Ovary (tissue), 9 donors: ENCODE measurements around the gene FBXW5. TPM values are rescaled to one million over a fixed set of nuclear protein-coding genes. Genes with fewer than 3 reads are reported as not detected.

Source experiments
- DNase-seq, 5 donors: peaks; one replicate each; pipeline ENCODE4 v3.0.0-alpha.2; 2019 to 2020
- H3K27ac ChIP-seq, 2 donors: fragments of 200-600 bp; one replicate each; pipeline versions ENCODE4 v1.5.1 to v1.8.0; 2019 to 2022
- H3K27me3 ChIP-seq: fragments of 200-600 bp; one replicate; pipeline ENCODE4 v1.8.0; 2022
- H3K36me3 ChIP-seq: fragments of 200-600 bp; sonication (generic); one replicate; pipeline ENCODE4 v1.5.1; 2019
- H3K4me1 ChIP-seq: one replicate; pipeline ENCODE4 v1.8.1; 2013; ENCODE audit warnings: mild to moderate bottlenecking, moderate library complexity; ENCODE audit not compliant: insufficient read depth
- H3K4me3 ChIP-seq: fragments of 200-600 bp; sonication (generic); one replicate; pipeline ENCODE4 v1.5.1; 2017
- H3K9me3 ChIP-seq, 2 donors: fragments of 200-600 bp in 1 of 2; sonication (generic) in 1 of 2; one replicate each; pipeline versions ENCODE4 v1.5.1 to v1.8.1; 2013 to 2019; ENCODE audit warnings: mild to moderate bottlenecking in 1 of 2, moderate library complexity in 1 of 2
- EP300 ChIP-seq: sonication (generic); formaldehyde crosslinking; IDR thresholded peaks from one replicate; pipeline ENCODE4 v1.6.1; 2017; ENCODE audit warnings: antibody characterized with exemption
- POLR2A ChIP-seq: fragments of 450-650 bp; IDR thresholded peaks from one replicate; pipeline ENCODE4 v1.6.1; 2017; ENCODE audit warnings: antibody characterized with exemption, mild to moderate bottlenecking, moderate library complexity
- WGBS, 3 donors: extraction: QIAGEN DNeasy Blood & Tissue Kit in 1 of 3; methylation state at CpG; one replicate each; pipeline versions ENCODE4 v1.1.5 to v1.1.7; 2013 to 2017; 5-methylcytosine and 5-hydroxymethylcytosine counted together
- intact Hi-C, 4 donors: fragments of 100-400 bp; cut with DNase I; formaldehyde crosslinking; loops; one replicate each; pipeline versions ENCODE4 v1.11.0 to v1.15.1; 2022 to 2023
- polyA plus RNA-seq, 2 donors: library from polyadenylated mRNA; stranded (reverse); fragments of 200-250 nt in 1 of 2; fragments of 350-450 nt in 1 of 2; fragmentation: Illumina TruSeq in 1 of 2; extraction: RNeasy Lipid Tissue Mini Kit (QIAGEN cat#74804) in 1 of 2; gene quantifications; one replicate each; pipeline ENCODE4 v1.2.3, GENCODE V29; 2013 to 2014
- total RNA-seq, 7 donors: library from RNA; depleted of rRNA in 2 of 7; stranded (reverse); fragments of >200 nt in 2 of 7; fragmentation: NEBNext Ultra II Directional in 3 of 7; extraction: Animal tissue kit (Norgen Biotek cat#: 25700) in 3 of 7; gene quantifications; one replicate each; pipeline versions ENCODE4 v1.1.0 to v1.2.4, GENCODE V29; 2016 to 2023
- TF ChIP-seq, protein P1 (sequence below), 3 donors: fragments of 450-650 bp in 2 of 3; fragments of 200-600 bp in 1 of 3; IDR thresholded peaks; one replicate each; pipeline versions ENCODE4 v1.5.1 to v1.8.0; 2016 to 2022; ENCODE audit warnings: antibody characterized with exemption in 3 of 3, mild to moderate bottlenecking in 1 of 3
- donor health status: DM: no; HTN: no; CAD: no; lungs with moderate emphysema.
- donor health status: DM: no; HTN: no; CAD: no.
- donor health status: Bipolar disorder and iron deficiency.
- donor health status: DM: yes; HTN: yes; CAD: no.
- donor health status: DM: no; HTN: no; CAD: no.
- donor health status: DM: yes; HTN: yes; CAD: no.

The FBXW5 gene
- total and polyA plus RNA-seq, 9 donors = 2.2 to 75.5 (median 60.5) TPM

GRCh38 chr9:136952876-136953770 is 8.6 kb upstream of the FBXW5 start:
- H3K9me3 ChIP-seq = no peaks in the 10 kb centered on the region
- DNase-seq = peak in 1 of 5 donors; percentile 43
- no peak for TF ChIP-seq EP300
- no peak for TF ChIP-seq POLR2A
- TF ChIP-seq, protein P1, sequence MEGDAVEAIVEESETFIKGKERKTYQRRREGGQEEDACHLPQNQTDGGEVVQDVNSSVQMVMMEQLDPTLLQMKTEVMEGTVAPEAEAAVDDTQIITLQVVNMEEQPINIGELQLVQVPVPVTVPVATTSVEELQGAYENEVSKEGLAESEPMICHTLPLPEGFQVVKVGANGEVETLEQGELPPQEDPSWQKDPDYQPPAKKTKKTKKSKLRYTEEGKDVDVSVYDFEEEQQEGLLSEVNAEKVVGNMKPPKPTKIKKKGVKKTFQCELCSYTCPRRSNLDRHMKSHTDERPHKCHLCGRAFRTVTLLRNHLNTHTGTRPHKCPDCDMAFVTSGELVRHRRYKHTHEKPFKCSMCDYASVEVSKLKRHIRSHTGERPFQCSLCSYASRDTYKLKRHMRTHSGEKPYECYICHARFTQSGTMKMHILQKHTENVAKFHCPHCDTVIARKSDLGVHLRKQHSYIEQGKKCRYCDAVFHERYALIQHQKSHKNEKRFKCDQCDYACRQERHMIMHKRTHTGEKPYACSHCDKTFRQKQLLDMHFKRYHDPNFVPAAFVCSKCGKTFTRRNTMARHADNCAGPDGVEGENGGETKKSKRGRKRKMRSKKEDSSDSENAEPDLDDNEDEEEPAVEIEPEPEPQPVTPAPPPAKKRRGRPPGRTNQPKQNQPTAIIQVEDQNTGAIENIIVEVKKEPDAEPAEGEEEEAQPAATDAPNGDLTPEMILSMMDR (IDR thresholded peaks at IDR 0.05) = no peak
- H3K27me3 ChIP-seq = no peaks in the 10 kb centered on the region
- WGBS, 3 donors = 71 to 79% (median 79%) methylated on average over 41 to 44 of the region's 44 CpGs
- intact Hi-C loops = loop anchor here in 1 of 4 donors (5.0 kb wide), 1 partner anchor 79 kb away; the partner anchor contains the start of gene FUT7
- peaks cover 7% of the 10 kb centered on the region for H3K4me1 ChIP-seq
- H3K36me3 ChIP-seq = no peaks in the 10 kb centered on the region
- peak overlapping the region in 1 of 2 donors; percentile 77 for H3K27ac ChIP-seq
- no peak overlapping the region for H3K4me3 ChIP-seq

DNA sequence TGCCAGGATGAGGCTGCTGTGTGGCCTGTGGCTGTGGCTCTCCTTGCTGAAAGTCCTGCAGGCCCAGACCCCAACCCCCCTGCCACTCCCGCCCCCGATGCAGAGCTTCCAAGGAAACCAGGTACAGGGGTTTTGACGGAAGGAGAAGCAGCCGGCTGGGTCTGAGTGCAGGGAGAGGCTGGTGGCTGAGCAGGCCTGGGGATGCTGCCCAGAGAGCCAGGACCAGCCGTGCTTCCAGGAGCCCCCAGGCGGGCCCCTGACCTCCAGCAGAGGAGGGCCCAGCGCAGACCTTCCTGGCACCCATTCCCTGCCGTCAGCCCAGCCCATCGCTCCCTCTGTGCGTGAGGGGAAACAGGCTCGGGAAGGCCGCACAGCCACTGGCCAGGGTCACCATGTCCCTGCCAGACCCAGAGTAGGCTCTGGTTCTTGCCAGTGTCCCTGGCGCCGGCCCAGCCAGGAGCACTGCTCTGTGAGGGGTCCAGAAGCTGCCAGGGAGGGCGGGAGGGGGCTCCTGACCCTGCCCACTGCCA is 7.8 kb upstream of the FBXW5 start:
- TF ChIP-seq EP300 = no peak
- no peak for TF ChIP-seq POLR2A
- DNase-seq = peak; percentile 61 to 87 (median 80)
- H3K27ac ChIP-seq = peak overlapping the region in 1 of 2 donors; percentile 77
- WGBS, 3 donors = 24 to 27% (median 26%) methylated on average over 9 to 15 of the region's 15 CpGs
- intact Hi-C loops = loop anchor here in 1 of 4 donors (5.0 kb wide), 1 partner anchor 80 kb away; the partner anchor contains the start of gene FUT7
- H3K4me1 ChIP-seq = peaks cover 7% of the 10 kb centered on the region
- no peaks in the 10 kb centered on the region for H3K27me3 ChIP-seq
- no peak overlapping the region for H3K4me3 ChIP-seq
- no peaks in the 10 kb centered on the region for H3K36me3 ChIP-seq
- H3K9me3 ChIP-seq = no peaks in the 10 kb centered on the region

DNA sequence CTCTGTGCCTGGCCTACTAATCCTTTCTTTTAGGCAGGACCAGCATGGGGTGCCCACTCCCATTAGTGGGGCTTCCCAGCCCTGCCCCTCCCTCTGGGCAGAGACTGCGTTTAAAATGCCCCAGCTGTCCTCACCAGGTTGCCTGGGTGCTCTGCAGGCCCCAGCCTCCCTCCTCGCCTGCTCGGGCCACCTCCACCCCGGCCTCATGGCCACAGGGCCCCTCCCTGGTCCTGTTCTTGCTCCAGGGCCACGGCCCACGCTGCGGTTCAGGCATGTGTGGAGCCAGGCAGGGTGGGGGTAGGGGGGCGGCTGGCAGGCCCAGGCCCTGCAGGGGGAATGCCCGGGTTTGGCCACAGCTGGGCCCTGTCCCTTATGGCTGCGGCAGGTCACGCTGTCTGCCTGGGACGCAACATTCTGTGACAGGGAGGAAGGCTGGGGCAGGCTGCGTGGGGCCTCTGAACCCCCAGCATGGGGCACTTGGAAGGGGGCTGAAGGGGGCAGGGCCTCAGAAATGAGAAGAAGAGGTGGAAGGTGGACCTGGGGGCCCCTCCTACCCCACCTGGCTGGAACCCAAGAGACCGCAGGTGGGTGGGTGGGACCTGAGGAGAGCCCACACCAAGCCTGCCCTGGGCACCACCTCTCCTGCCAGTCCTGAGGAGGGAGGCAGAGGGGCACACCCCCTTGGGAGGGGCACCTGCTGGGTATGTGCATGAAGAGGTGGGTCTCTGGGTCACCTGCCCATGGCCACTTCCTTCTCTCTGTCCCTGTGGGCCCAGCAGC is 7.2 kb upstream of the FBXW5 start, which contains the start of gene LCN12:
Gene LCN12 (plus strand): TSS at position 733 of the 780 bp plus-strand sequence. CDS start 55 bp downstream, outside the sequence.
- DNase-seq = peak in 2 of 5 donors; percentile 52 to 56
- H3K4me3 ChIP-seq = no peak within 1 kb of the TSS
- 35 to 55% (median 47%) methylated on average over 13 to 14 of the region's 14 CpGs for WGBS, 3 donors
- TF ChIP-seq, protein P1 (IDR thresholded peaks at IDR 0.05) = no peak
- TF ChIP-seq EP300 (no peak), POLR2A (no peak)
- H3K9me3 ChIP-seq = no peaks in the 10 kb centered on the region
- peaks cover 7% of the 10 kb centered on the region for H3K4me1 ChIP-seq
- H3K27me3 ChIP-seq = no peaks in the 10 kb centered on the region
- no peaks in the 10 kb centered on the region for H3K36me3 ChIP-seq
- peak within 1 kb of the TSS in 1 of 2 donors; percentile 77 for H3K27ac ChIP-seq
- intact Hi-C loops = loop anchor here in 1 of 4 donors (5.0 kb wide), 1 partner anchor 81 kb away; the partner anchor contains the start of gene FUT7

- 32 to 45% (median 38%) methylated on average over 9 of the region's 9 CpGs for WGBS, 3 donors
- intact Hi-C loops = loop anchor here in 1 of 4 donors (5.0 kb wide), 1 partner anchor 82 kb away; the partner anchor contains the start of gene FUT7
- Histone ChIP-seq H3K36me3 (no peaks in the 10 kb centered on the region), H3K27me3 (no peaks in the 10 kb centered on the region), H3K4me3 (no peak overlapping the region), H3K27ac (peak overlapping the region in 1 of 2 donors; percentile 4), H3K4me1 (peaks cover 7% of the 10 kb centered on the region), H3K9me3 (no peaks in the 10 kb centered on the region)
- peak in 2 of 5 donors; percentile 17 to 32 for DNase-seq
- TF ChIP-seq POLR2A = no peak
- no peak for TF ChIP-seq EP300
- TF ChIP-seq, protein P1 (IDR thresholded peaks at IDR 0.05) = no peak
Measured at GRCh38 chr9:136950656-136951276, 6.2 kb upstream of the FBXW5 start.
